Astrocyte of the spinal cord (primary cell): ENCODE results near the gene SPDYC.

Source experiments
- DNase-seq: peaks from one replicate; pipeline ENCODE4 v3.0.0; 2011; ENCODE audit warnings: low read depth, low spot score
- H3K4me3 ChIP-seq: 2 replicates; pipeline ENCODE4 v1.5.1; 2011; ENCODE audit warnings: low read depth, mild to moderate bottlenecking, low read length, moderate library complexity
- CTCF ChIP-seq: IDR thresholded peaks from 2 replicates; pipeline ENCODE4 v1.5.1; 2012; ENCODE audit warnings: low read depth, mild to moderate bottlenecking, low read length, inconsistent platforms
- in situ Hi-C: cut with HindIII; loops from 2 replicates; pipeline ENCODE4 v1.10.0; 2017; ENCODE audit warnings: low sequenced_read_pairs

SPDYC gene

GRCh38 chr11:65210361-65210731, 40.3 kb downstream of the SPDYC start:
- no peak for DNase-seq
- no peak overlapping the region for H3K4me3 ChIP-seq
- no peak for TF ChIP-seq CTCF
- in situ Hi-C loops: no loop called here

- no peak for DNase-seq
- in situ Hi-C loops: no loop called here
- no peak overlapping the region for H3K4me3 ChIP-seq
- no peak for TF ChIP-seq CTCF
Measured at GRCh38 chr11:65210748-65211147, 40.7 kb downstream of the SPDYC start.

- no peak overlapping the region for H3K4me3 ChIP-seq
- no peak for TF ChIP-seq CTCF
- in situ Hi-C loops: no loop called here
- DNase-seq: no peak
Measured at GRCh38 chr11:65211293-65212105, 41.5 kb downstream of the SPDYC start.

- DNase-seq: no peak
- in situ Hi-C loops: no loop called here
- H3K4me3 ChIP-seq: no peak overlapping the region
- TF ChIP-seq CTCF: no peak
Measured at GRCh38 chr11:65212226-65212801, 42.3 kb downstream of the SPDYC start.

GRCh38 chr11:65213322-65214211, 43.5 kb downstream of the SPDYC start:
- no peak overlapping the region for H3K4me3 ChIP-seq
- no peak for TF ChIP-seq CTCF
- in situ Hi-C loops: no loop called here
- no peak for DNase-seq

GRCh38 chr11:65214212-65214845, 44.3 kb downstream of the SPDYC start:
- DNase-seq: no peak
- no peak for TF ChIP-seq CTCF
- in situ Hi-C loops: no loop called here
- no peak overlapping the region for H3K4me3 ChIP-seq
